ENCODE measurements around the gene AMOTL1. TPM values are rescaled to one million over a fixed set of nuclear protein-coding genes. Genes with fewer than 3 reads are reported as not detected.
A peak's percentile ranks its signal among the peaks of the same experiment; 100 is the strongest.

The AMOTL1 gene
- polyA plus RNA-seq (ENCODE audit: low read depth in 6 of 6) = under 1 TPM in 2 of 6 donors, not detected in 4; 0.07 to 0.15 TPM

GRCh38 chr11:94767701-94768601, at the start of gene AMOTL1:
Gene AMOTL1 (plus strand): TSS chr11:94768356. CDS start chr11:94768512, 156 bp downstream.
- peak; percentile 33 for DNase-seq
- Mint-ChIP-seq H3K9me3 (peaks cover 0 to 4% (median 0%) of the 10 kb centered on the region in 7 donors), H3K36me3 (no peaks in the 10 kb centered on the region), H3K4me3 (peak within 1 kb of the TSS in 5 of 8 donors; percentile 78 to 91 (median 88)), H3K4me1 (peaks cover 12 to 18% (median 18%) of the 10 kb centered on the region in 3 donors), H3K27me3 (peaks cover 21 to 33% (median 26%) of the 10 kb centered on the region in 3 donors), H3K27ac (peak within 1 kb of the TSS in 2 of 6 donors; percentile 18 to 74)
- ATAC-seq (ENCODE audit: low read depth in 2 of 2) = peak; percentile 75 to 79

DNA sequence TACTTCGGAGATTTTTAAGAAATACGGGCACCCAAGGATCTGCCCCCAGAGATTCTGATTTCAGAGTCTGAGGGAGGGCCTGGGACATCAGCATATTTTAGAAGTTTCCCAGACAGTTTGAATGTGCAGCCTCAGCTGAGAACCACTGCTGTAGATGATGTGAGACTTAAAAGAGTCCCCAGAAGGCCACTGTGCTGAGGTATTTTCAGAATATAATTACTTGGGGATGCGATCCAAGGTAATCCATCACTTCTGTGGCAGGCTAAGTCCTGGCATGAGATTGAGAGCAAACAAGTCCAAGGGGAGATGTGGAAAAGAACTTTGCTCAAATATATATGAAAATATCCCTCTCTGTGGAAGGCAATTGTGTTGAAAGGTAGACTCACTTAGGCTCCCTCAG, 48.3 kb upstream of the AMOTL1 start:
- peaks cover 34 to 67% (median 64%) of the 10 kb centered on the region in 3 donors for H3K27me3 Mint-ChIP-seq
- DNase-seq (no peak), ATAC-seq (ENCODE audit: low read depth in 2 of 2) (no peak)
- H3K4me1 Mint-ChIP-seq = no peaks in the 10 kb centered on the region
- H3K27ac Mint-ChIP-seq = no peak overlapping the region
- H3K36me3 Mint-ChIP-seq = no peaks in the 10 kb centered on the region
- peaks cover 0 to 5% (median 0%) of the 10 kb centered on the region in 7 donors for H3K9me3 Mint-ChIP-seq
- no peak overlapping the region for H3K4me3 Mint-ChIP-seq

GRCh38 chr11:94721565-94722292, 46.4 kb upstream of the AMOTL1 start:
- Mint-ChIP-seq H3K4me3 (no peak overlapping the region), H3K27me3 (peaks cover 29 to 55% (median 54%) of the 10 kb centered on the region in 3 donors), H3K36me3 (no peaks in the 10 kb centered on the region), H3K4me1 (no peaks in the 10 kb centered on the region), H3K9me3 (peaks cover 0 to 5% (median 0%) of the 10 kb centered on the region in 7 donors), H3K27ac (no peak overlapping the region)
- ATAC-seq (ENCODE audit: low read depth in 2 of 2) = no peak
- DNase-seq = no peak

DNA sequence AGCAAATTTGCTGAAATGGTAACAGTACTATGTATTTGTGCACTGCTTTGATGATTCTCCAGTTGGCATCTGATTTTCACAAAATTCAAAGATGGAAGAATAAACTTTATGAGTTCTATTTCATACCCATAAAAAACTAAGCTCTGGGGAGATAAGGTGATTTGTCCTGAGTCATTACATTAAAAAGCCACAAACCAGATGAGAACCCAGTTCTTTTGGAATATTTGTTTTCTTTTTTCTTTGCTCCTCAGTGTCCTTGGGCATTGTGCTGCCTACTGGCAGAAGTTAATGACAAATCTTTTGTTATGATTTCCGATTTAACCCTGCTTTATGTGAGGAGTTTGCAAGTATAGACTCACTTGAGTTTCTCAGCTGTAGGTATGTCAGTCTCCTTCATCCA, 45.4 kb upstream of the AMOTL1 start:
- Mint-ChIP-seq H3K27me3 (peaks cover 29 to 49% (median 47%) of the 10 kb centered on the region in 3 donors), H3K4me3 (no peak overlapping the region), H3K36me3 (no peaks in the 10 kb centered on the region), H3K9me3 (peaks cover 0 to 5% (median 0%) of the 10 kb centered on the region in 7 donors), H3K4me1 (no peaks in the 10 kb centered on the region), H3K27ac (no peak overlapping the region)
- DNase-seq (no peak), ATAC-seq (ENCODE audit: low read depth in 2 of 2) (no peak)

DNA sequence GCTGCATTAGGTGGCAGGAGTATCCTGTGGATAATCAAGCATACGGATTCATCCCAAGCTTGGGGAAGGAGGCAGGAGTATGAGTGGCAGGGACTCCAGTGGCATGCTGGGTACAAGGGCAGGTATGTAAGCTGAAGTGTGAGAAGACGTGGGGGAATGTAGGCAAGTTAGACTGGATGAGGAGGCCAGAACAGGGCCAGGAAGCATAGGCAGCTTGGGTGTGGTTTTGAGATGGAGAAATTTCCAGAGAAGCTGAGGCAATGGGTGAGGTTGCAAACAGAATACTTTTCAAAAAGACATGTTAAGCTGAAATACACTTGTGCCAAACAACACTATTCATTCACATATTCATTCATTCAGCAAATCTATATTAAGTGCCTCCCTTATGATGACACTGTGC, 43.1 kb upstream of the AMOTL1 start:
- DNase-seq = no peak
- Mint-ChIP-seq H3K36me3 (no peaks in the 10 kb centered on the region), H3K27ac (no peak overlapping the region), H3K4me1 (no peaks in the 10 kb centered on the region), H3K27me3 (peaks cover 26 to 45% (median 42%) of the 10 kb centered on the region in 3 donors), H3K4me3 (peak overlapping the region in 1 of 8 donors; percentile 2), H3K9me3 (no peaks in the 10 kb centered on the region)
- no peak for ATAC-seq (ENCODE audit: low read depth in 2 of 2)

- ATAC-seq (ENCODE audit: low read depth in 2 of 2) (no peak), DNase-seq (no peak)
- Mint-ChIP-seq H3K36me3 (no peaks in the 10 kb centered on the region), H3K4me1 (no peaks in the 10 kb centered on the region), H3K4me3 (no peak overlapping the region), H3K9me3 (no peaks in the 10 kb centered on the region), H3K27ac (no peak overlapping the region), H3K27me3 (peaks cover 16 to 44% (median 38%) of the 10 kb centered on the region in 3 donors)
These were observed 40.3 kb upstream of the AMOTL1 start for GRCh38 chr11:94727819-94728218.

DNA sequence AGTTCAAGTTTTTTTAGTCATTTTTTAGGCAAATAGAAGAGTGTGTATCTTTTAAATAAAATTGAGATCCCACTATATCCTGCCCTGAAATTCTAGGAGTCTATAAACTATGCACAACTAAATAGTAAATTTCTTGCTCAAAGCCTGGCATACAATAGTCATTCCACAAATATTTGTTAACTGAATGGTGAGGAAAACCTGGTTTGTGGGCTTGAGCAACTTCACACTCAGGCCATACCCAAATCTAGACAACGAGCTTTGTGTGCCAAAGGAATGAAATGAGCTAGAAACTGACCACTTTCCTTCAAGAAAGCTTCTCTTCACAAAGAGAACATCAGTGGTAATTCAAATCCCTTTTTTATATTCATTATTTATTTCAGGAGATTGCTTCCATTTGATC, 39.6 kb upstream of the AMOTL1 start:
- no peaks in the 10 kb centered on the region for H3K36me3 Mint-ChIP-seq
- H3K4me3 Mint-ChIP-seq = no peak overlapping the region
- H3K27ac Mint-ChIP-seq = no peak overlapping the region
- no peaks in the 10 kb centered on the region for H3K4me1 Mint-ChIP-seq
- H3K9me3 Mint-ChIP-seq = no peaks in the 10 kb centered on the region
- ATAC-seq (ENCODE audit: low read depth in 2 of 2) = no peak
- no peak for DNase-seq
- peaks cover 13 to 40% (median 37%) of the 10 kb centered on the region in 3 donors for H3K27me3 Mint-ChIP-seq

- DNase-seq = no peak
- Mint-ChIP-seq H3K27me3 (peaks cover 13 to 34% (median 32%) of the 10 kb centered on the region in 3 donors), H3K27ac (no peak overlapping the region), H3K4me3 (no peak overlapping the region), H3K9me3 (no peaks in the 10 kb centered on the region), H3K4me1 (no peaks in the 10 kb centered on the region), H3K36me3 (no peaks in the 10 kb centered on the region)
- no peak for ATAC-seq (ENCODE audit: low read depth in 2 of 2)
These were observed 39.0 kb upstream of the AMOTL1 start for GRCh38 chr11:94728966-94729751.

DNA sequence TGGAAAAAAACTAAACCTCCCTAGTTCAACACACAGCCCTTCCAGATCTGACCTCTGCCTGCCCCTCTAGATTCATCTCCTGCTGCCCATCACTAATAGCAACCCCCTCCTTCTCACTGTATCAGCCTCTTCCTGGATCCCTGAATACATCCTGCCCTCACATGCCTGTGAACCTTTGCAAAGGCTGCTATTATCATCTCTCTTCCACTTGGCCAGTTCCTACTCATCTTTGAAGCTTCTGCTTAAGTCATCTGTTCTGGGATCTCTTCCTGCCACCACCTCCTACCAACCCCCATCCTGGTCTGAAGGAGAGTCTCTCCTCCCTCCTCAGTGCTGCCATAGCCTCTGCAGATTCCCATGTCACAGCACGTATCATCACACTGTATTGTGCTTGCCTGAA, 38.0 kb upstream of the AMOTL1 start:
- no peaks in the 10 kb centered on the region for H3K4me1 Mint-ChIP-seq
- H3K9me3 Mint-ChIP-seq = no peaks in the 10 kb centered on the region
- no peak overlapping the region for H3K4me3 Mint-ChIP-seq
- ATAC-seq (ENCODE audit: low read depth in 2 of 2) (no peak), DNase-seq (no peak)
- no peaks in the 10 kb centered on the region for H3K36me3 Mint-ChIP-seq
- H3K27me3 Mint-ChIP-seq = peaks cover 13 to 24% (median 23%) of the 10 kb centered on the region in 3 donors
- no peak overlapping the region for H3K27ac Mint-ChIP-seq

- H3K27me3 Mint-ChIP-seq = peaks cover 14 to 22% (median 17%) of the 10 kb centered on the region in 3 donors
- no peaks in the 10 kb centered on the region for H3K36me3 Mint-ChIP-seq
- H3K4me3 Mint-ChIP-seq = no peak overlapping the region
- DNase-seq (no peak), ATAC-seq (ENCODE audit: low read depth in 2 of 2) (no peak)
- peak overlapping the region in 1 of 6 donors; percentile 22 for H3K27ac Mint-ChIP-seq
- no peaks in the 10 kb centered on the region for H3K4me1 Mint-ChIP-seq
- H3K9me3 Mint-ChIP-seq = no peaks in the 10 kb centered on the region
These were observed 36.1 kb upstream of the AMOTL1 start for GRCh38 chr11:94731880-94732601.

GRCh38 chr11:94732617-94733281, 35.4 kb upstream of the AMOTL1 start:
- ATAC-seq (ENCODE audit: low read depth in 2 of 2) (no peak), DNase-seq (no peak)
- Mint-ChIP-seq H3K9me3 (no peaks in the 10 kb centered on the region), H3K27me3 (peaks cover 14 to 22% (median 17%) of the 10 kb centered on the region in 3 donors), H3K4me1 (no peaks in the 10 kb centered on the region), H3K27ac (peak overlapping the region in 1 of 6 donors; percentile 6), H3K36me3 (no peaks in the 10 kb centered on the region), H3K4me3 (no peak overlapping the region)

DNA sequence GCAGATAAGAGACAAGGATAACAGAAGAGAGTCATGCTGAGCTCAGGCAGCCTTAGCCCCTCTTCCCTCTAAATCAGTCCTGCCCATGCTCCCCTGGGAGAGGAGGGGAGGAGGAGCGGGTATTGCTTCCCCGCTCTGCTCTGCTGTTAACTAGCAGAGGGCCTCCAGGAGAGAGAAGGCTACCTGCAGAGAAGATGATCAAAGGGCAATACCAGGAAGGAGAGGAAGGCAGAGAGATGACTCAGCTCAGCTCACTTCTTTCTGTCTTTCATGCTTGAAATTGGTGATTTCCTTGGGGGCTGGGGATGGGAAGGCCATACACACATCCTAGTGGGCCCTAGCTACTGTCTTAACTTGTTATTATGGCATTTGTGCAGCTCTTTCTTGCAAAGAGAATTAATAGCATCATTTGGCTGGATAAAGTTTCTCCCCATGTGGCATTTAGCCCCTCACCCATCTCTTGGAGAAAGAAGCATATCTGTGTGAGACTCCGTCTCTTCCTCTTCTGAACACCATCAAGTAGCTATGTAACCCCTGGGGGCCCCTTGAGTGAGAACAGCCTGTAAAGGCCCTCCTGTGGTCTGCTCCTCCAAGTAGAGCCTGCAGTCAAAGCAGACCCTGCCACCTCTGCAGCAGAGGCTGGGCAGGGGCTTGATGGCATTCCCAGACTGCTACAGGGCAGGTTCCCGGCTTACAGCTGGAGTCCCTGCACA, 33.4 kb upstream of the AMOTL1 start:
- ATAC-seq (ENCODE audit: low read depth in 2 of 2) (no peak), DNase-seq (no peak)
- Mint-ChIP-seq H3K27me3 (peaks cover 14 to 22% (median 17%) of the 10 kb centered on the region in 3 donors), H3K4me1 (no peaks in the 10 kb centered on the region), H3K4me3 (no peak overlapping the region), H3K36me3 (no peaks in the 10 kb centered on the region), H3K9me3 (no peaks in the 10 kb centered on the region), H3K27ac (no peak overlapping the region)

Measured in naive B cell (primary cell).